GM21447 (cell line): ENCODE data around the gene IRAK2.

Experiments used
- ATAC-seq: cut with Tn5 transposase; IDR thresholded peaks from one replicate; pipeline ENCODE4 v1.9.1; 2021; ENCODE audit not compliant: unreplicated experiment

Gene IRAK2

GRCh38 chr3:10188804-10189556 is 24.3 kb downstream of the IRAK2 start:
- ATAC-seq, result no peak

- ATAC-seq, result peak; percentile 26
Measured at GRCh38 chr3:10189557-10190354, 25.0 kb downstream of the IRAK2 start.

- peak; percentile 38 for ATAC-seq
Measured at GRCh38 chr3:10192953-10193691, 28.4 kb downstream of the IRAK2 start.

GRCh38 chr3:10193692-10194327 is 29.1 kb downstream of the IRAK2 start:
- no peak for ATAC-seq

- peak; percentile 24 for ATAC-seq
Measured at GRCh38 chr3:10194328-10195071, 29.8 kb downstream of the IRAK2 start.

GRCh38 chr3:10195366-10196089 is 30.8 kb downstream of the IRAK2 start:
- no peak for ATAC-seq

GRCh38 chr3:10196389-10197052 is 31.8 kb downstream of the IRAK2 start:
- no peak for ATAC-seq

GRCh38 chr3:10198226-10198625 is 33.5 kb downstream of the IRAK2 start:
- ATAC-seq, result no peak

- peak; percentile 79 for ATAC-seq
Measured at GRCh38 chr3:10198761-10199649, 34.3 kb downstream of the IRAK2 start.

- ATAC-seq, result no peak
Measured at GRCh38 chr3:10204921-10205320, 40.2 kb downstream of the IRAK2 start.

GRCh38 chr3:10205451-10206165 is 40.9 kb downstream of the IRAK2 start:
- ATAC-seq, result no peak

- no peak for ATAC-seq
Measured at GRCh38 chr3:10206166-10206511, 41.4 kb downstream of the IRAK2 start.

- no peak for ATAC-seq
Measured at GRCh38 chr3:10213156-10213792, 48.6 kb downstream of the IRAK2 start.

GRCh38 chr3:10215578-10216368 is 51.1 kb downstream of the IRAK2 start:
- no peak for ATAC-seq

- ATAC-seq, result no peak
Measured at GRCh38 chr3:10217359-10217758, 52.6 kb downstream of the IRAK2 start.

- no peak for ATAC-seq
Measured at GRCh38 chr3:10219737-10220136, 55.0 kb downstream of the IRAK2 start.
